SK-MEL-5 (cell line): ENCODE measurements around the gene EMC7. TPM values are rescaled to one million over a fixed set of nuclear protein-coding genes. Genes with fewer than 3 reads are reported as not detected.

ENCODE experiments used
- DNase-seq: peaks from one replicate; pipeline ENCODE4 v3.0.0-alpha.2; 2016; ENCODE audit warnings: low read depth, low spot score
- in situ Hi-C: cut with HindIII; loops from 2 replicates; pipeline ENCODE4 v1.10.0; 2016; ENCODE audit warnings: low sequenced_read_pairs, high pct_unique_total_duplicates, low pct_unique_long_range_greater_than_20kb
- total RNA-seq: library from RNA; depleted of rRNA; stranded (reverse); fragments of >200 nt; shearing (Covaris generic); gene quantifications from 2 replicates; pipeline ENCODE4 v1.2.3, GENCODE V29; 2014; rRNA removed

The EMC7 gene
- total RNA-seq, 1 experiment from 2014 or later = 49.6 TPM

- in situ Hi-C loops = no loop called here
- DNase-seq = no peak
Observed at GRCh38 chr15:34047893-34048775, 53.5 kb downstream of the EMC7 start.

- DNase-seq = no peak
- in situ Hi-C loops = no loop called here
Observed at GRCh38 chr15:34046471-34047145, 55.1 kb downstream of the EMC7 start.

GRCh38 chr15:34043813-34044212 lies 57.8 kb downstream of the EMC7 start:
- in situ Hi-C loops = no loop called here
- no peak for DNase-seq

GRCh38 chr15:34043391-34043790 lies 58.3 kb downstream of the EMC7 start:
- in situ Hi-C loops = no loop called here
- DNase-seq = no peak

GRCh38 chr15:34039790-34040113 lies 61.9 kb downstream of the EMC7 start:
- in situ Hi-C loops = no loop called here
- no peak for DNase-seq

GRCh38 chr15:34038871-34039789 lies 62.5 kb downstream of the EMC7 start, which contains the start of gene AVEN:
Gene AVEN, minus strand, starts transcription at chr15:34039204. Its CDS starts 158 bp downstream, at chr15:34039046.
- peak; percentile 22 for DNase-seq
- in situ Hi-C loops = no loop called here

GRCh38 chr15:34038023-34038870 lies 63.4 kb downstream of the EMC7 start:
- peak; percentile 74 for DNase-seq
- in situ Hi-C loops = no loop called here

Other genes with a start within 250 kb of the EMC7 start
- gene CHRM5, start 133.4 kb downstream of the EMC7 start, total RNA-seq = not detected in 2 replicates
- 10.5 and 13.6 TPM in 2 replicates for gene AVEN, start 62.7 kb downstream of the EMC7 start, total RNA-seq
- 3.0 TPM in 2 replicates for gene PGBD4, start 221 bp upstream of the EMC7 start, total RNA-seq
- 43.5 and 59.4 TPM in 2 replicates for gene KATNBL1, start 108.2 kb upstream of the EMC7 start, total RNA-seq
- 150 and 162 TPM in 2 replicates for gene EMC4, start 123.2 kb upstream of the EMC7 start, total RNA-seq
- 2.7 and 2.9 TPM in 2 replicates for gene SLC12A6, start 235.9 kb upstream of the EMC7 start, total RNA-seq
- gene NOP10, start 241.3 kb upstream of the EMC7 start, total RNA-seq = 388 and 392 TPM in 2 replicates
- not detected in 2 replicates for gene NUTM1, start 241.5 kb upstream of the EMC7 start, total RNA-seq